Ovary (tissue), 9 donors: ENCODE measurements around the gene STK32C. TPM values are rescaled to one million over a fixed set of nuclear protein-coding genes. Genes with fewer than 3 reads are reported as not detected.

Source experiments
- DNase-seq, 5 donors: peaks; one replicate each; pipeline ENCODE4 v3.0.0-alpha.2; 2019 to 2020
- H3K27ac ChIP-seq, 2 donors: fragments of 200-600 bp; one replicate each; pipeline versions ENCODE4 v1.5.1 to v1.8.0; 2019 to 2022
- H3K27me3 ChIP-seq: fragments of 200-600 bp; one replicate; pipeline ENCODE4 v1.8.0; 2022
- H3K36me3 ChIP-seq: fragments of 200-600 bp; sonication (generic); one replicate; pipeline ENCODE4 v1.5.1; 2019
- H3K4me1 ChIP-seq: one replicate; pipeline ENCODE4 v1.8.1; 2013; ENCODE audit warnings: mild to moderate bottlenecking, moderate library complexity; ENCODE audit not compliant: insufficient read depth
- H3K4me3 ChIP-seq: fragments of 200-600 bp; sonication (generic); one replicate; pipeline ENCODE4 v1.5.1; 2017
- H3K9me3 ChIP-seq, 2 donors: fragments of 200-600 bp in 1 of 2; sonication (generic) in 1 of 2; one replicate each; pipeline versions ENCODE4 v1.5.1 to v1.8.1; 2013 to 2019; ENCODE audit warnings: mild to moderate bottlenecking in 1 of 2, moderate library complexity in 1 of 2
- CTCF ChIP-seq, 3 donors: fragments of 450-650 bp in 2 of 3; fragments of 200-600 bp in 1 of 3; IDR thresholded peaks; one replicate each; pipeline versions ENCODE4 v1.5.1 to v1.8.0; 2016 to 2022; ENCODE audit warnings: antibody characterized with exemption in 3 of 3, mild to moderate bottlenecking in 1 of 3
- EP300 ChIP-seq: sonication (generic); formaldehyde crosslinking; IDR thresholded peaks from one replicate; pipeline ENCODE4 v1.6.1; 2017; ENCODE audit warnings: antibody characterized with exemption
- POLR2A ChIP-seq: fragments of 450-650 bp; IDR thresholded peaks from one replicate; pipeline ENCODE4 v1.6.1; 2017; ENCODE audit warnings: antibody characterized with exemption, mild to moderate bottlenecking, moderate library complexity
- WGBS, 3 donors: extraction: QIAGEN DNeasy Blood & Tissue Kit in 1 of 3; methylation state at CpG; one replicate each; pipeline versions ENCODE4 v1.1.5 to v1.1.7; 2013 to 2017; 5-methylcytosine and 5-hydroxymethylcytosine counted together
- intact Hi-C, 4 donors: fragments of 100-400 bp; cut with DNase I; formaldehyde crosslinking; loops; one replicate each; pipeline versions ENCODE4 v1.11.0 to v1.15.1; 2022 to 2023
- polyA plus RNA-seq, 2 donors: library from polyadenylated mRNA; stranded (reverse); fragments of 200-250 nt in 1 of 2; fragments of 350-450 nt in 1 of 2; fragmentation: Illumina TruSeq in 1 of 2; extraction: RNeasy Lipid Tissue Mini Kit (QIAGEN cat#74804) in 1 of 2; gene quantifications; one replicate each; pipeline ENCODE4 v1.2.3, GENCODE V29; 2013 to 2014
- total RNA-seq, 7 donors: library from RNA; depleted of rRNA in 2 of 7; stranded (reverse); fragments of >200 nt in 2 of 7; fragmentation: NEBNext Ultra II Directional in 3 of 7; extraction: Animal tissue kit (Norgen Biotek cat#: 25700) in 3 of 7; gene quantifications; one replicate each; pipeline versions ENCODE4 v1.1.0 to v1.2.4, GENCODE V29; 2016 to 2023
- donor health status: DM: no; HTN: no; CAD: no; lungs with moderate emphysema.
- donor health status: DM: no; HTN: no; CAD: no.
- donor health status: Bipolar disorder and iron deficiency.
- donor health status: DM: yes; HTN: yes; CAD: no.
- donor health status: DM: no; HTN: no; CAD: no.
- donor health status: DM: yes; HTN: yes; CAD: no.

STK32C gene
- total and polyA plus RNA-seq, 9 donors = 2.6 to 13.8 (median 8.8) TPM

DNA sequence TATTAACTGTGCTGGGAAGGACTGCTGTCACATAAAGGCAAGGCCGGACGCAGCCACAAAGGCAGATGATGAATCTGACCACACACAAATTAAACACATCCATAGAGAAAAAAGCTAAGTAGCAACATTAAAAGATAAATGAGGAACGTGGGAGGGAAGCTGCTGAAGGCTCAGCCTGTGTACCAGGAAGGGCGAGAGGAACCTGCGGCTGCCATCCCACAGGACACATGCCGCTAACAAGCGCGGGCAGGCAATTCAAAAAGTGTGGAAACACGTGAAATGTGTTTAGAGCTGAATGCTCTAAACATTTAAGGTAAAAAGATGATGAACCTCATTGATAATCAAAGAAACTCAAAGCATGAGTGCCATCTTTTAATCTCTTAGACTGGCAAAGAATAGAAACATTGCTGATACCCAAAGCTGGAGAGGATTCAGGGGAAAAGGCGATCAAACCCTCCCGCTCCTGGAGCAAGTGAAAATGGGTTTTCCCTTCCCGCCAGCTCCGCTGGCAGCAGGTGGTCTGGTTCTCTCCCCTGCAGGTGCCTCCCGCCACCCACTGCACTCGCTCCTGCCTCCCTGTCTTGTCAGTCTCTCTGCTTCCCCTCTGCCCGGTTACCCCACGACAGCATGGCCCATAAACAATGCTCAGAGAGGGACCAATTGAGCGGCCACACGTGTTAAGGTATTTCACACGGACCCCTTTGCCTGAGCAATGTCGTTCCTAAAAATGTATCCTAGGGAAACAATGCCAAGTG is 4.2 kb downstream of the STK32C start:
- Histone ChIP-seq H3K36me3 (no peaks in the 10 kb centered on the region), H3K9me3 (no peaks in the 10 kb centered on the region), H3K4me1 (peaks cover 3% of the 10 kb centered on the region), H3K4me3 (no peak overlapping the region), H3K27me3 (no peaks in the 10 kb centered on the region), H3K27ac (no peak overlapping the region)
- TF ChIP-seq POLR2A (no peak), EP300 (no peak), CTCF (IDR thresholded peaks at IDR 0.05) (no peak)
- DNase-seq = peak in 2 of 5 donors; percentile 7 to 20
- intact Hi-C loops = no loop called here
- WGBS, 3 donors = 86 to 91% (median 87%) methylated on average over 21 of the region's 21 CpGs

GRCh38 chr10:132302421-132303310 is 5.1 kb downstream of the STK32C start:
- DNase-seq = peak in 1 of 5 donors; percentile 19
- Histone ChIP-seq H3K4me3 (no peak overlapping the region), H3K4me1 (no peaks in the 10 kb centered on the region), H3K9me3 (no peaks in the 10 kb centered on the region), H3K27ac (no peak overlapping the region), H3K27me3 (no peaks in the 10 kb centered on the region), H3K36me3 (no peaks in the 10 kb centered on the region)
- intact Hi-C loops = no loop called here
- TF ChIP-seq EP300 = no peak
- TF ChIP-seq POLR2A = no peak
- TF ChIP-seq CTCF (IDR thresholded peaks at IDR 0.05) = no peak
- WGBS, 3 donors = 87 to 89% (median 87%) methylated on average over 29 of the region's 29 CpGs

DNA sequence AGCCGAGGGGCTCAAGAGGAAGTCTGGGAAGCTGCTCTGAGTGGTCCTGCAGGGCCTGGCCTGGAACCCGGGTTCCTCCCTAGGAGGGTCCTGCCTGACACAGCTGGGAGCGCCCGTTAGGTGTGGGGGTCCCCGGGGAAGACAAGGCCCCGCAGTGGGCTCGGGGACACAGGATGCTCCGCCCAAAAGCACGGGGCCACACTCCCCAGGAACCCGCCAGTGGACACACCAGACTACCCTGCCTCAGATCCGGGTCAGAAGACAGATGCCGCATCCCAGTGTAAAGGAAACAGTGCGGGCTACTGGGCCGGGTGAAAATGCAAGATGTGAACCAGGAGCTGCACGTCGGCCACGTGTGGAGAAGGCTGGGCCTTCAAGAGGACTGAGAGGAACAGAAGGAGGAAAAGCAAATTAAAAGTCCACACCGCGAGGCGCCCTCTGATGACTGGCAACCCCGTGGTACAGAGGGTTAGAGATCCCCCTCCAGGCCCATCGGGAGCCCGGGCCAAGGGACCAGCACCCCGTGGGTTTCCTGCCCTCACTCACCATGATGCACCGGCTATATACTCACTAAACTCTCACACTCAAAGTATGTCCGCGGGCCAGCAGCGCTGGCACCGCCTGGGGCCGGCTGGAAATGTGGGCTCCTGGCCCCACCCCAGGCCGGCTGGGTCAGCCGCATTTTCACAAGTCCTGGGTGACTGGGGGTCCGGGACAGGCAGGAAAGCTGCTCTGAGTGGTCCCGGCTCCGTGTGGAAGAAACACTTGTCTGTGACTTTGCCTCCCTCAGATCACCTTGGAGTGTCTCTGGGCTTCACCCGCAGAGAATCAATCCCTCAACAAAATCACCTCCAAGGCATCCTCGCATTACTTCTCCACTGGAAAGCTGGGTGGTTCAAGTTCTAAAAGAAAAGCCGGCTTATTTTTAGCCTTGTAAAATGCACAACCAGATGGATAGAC is 6.1 kb downstream of the STK32C start:
- DNase-seq = peak in 1 of 5 donors; percentile 20
- H3K27ac ChIP-seq = no peak overlapping the region
- no peaks in the 10 kb centered on the region for H3K36me3 ChIP-seq
- no peak for TF ChIP-seq CTCF (IDR thresholded peaks at IDR 0.05)
- TF ChIP-seq EP300 = no peak
- TF ChIP-seq POLR2A = no peak
- no peaks in the 10 kb centered on the region for H3K27me3 ChIP-seq
- WGBS, 3 donors = 88 to 91% (median 90%) methylated on average over 38 of the region's 38 CpGs
- H3K4me1 ChIP-seq = no peaks in the 10 kb centered on the region
- no peaks in the 10 kb centered on the region for H3K9me3 ChIP-seq
- intact Hi-C loops = no loop called here
- H3K4me3 ChIP-seq = no peak overlapping the region

DNA sequence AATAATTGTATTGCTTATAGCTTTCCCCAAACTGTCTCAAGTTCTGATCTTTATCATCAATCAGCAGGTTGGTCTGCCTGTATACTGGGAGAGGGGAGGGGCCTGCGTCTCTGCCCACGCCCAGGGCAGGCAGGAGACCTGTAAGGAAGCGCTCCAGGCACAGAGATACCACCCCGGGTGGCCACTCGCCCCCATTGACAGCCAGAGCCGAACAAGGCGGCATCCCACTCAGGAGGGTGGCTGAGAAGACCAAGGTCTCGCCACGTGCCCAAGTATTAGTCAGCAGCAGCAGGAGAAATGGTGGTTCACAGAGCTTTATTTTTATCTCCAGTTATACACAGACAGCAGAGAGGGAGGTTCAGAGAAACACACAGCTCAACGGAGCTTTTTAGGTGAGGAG is 7.2 kb downstream of the STK32C start:
- no peaks in the 10 kb centered on the region for H3K27me3 ChIP-seq
- H3K27ac ChIP-seq = no peak overlapping the region
- H3K9me3 ChIP-seq = no peaks in the 10 kb centered on the region
- TF ChIP-seq CTCF (IDR thresholded peaks at IDR 0.05) (no peak), EP300 (no peak), POLR2A (no peak)
- H3K4me3 ChIP-seq = no peak overlapping the region
- no peaks in the 10 kb centered on the region for H3K36me3 ChIP-seq
- intact Hi-C loops = no loop called here
- H3K4me1 ChIP-seq = no peaks in the 10 kb centered on the region
- peak in 1 of 5 donors; percentile 10 for DNase-seq
- 72 to 86% (median 78%) methylated on average over 10 of the region's 10 CpGs for WGBS, 3 donors
